HEK293T (cell line): Measurements from ENCODE around the gene NR2C2.

ENCODE experiments used
- ARNT ChIP-seq: fragments of 450-650 bp; IDR thresholded peaks from 2 replicates; pipeline ENCODE4 v1.6.1; 2017; ENCODE audit warnings: mild to moderate bottlenecking
- BHLHE40 ChIP-seq: fragments of 450-650 bp; IDR thresholded peaks from 2 replicates; pipeline ENCODE4 v1.6.1; 2016; ENCODE audit warnings: mild to moderate bottlenecking, moderate library complexity, borderline replicate concordance
- TARDBP ChIP-seq: fragments of 450-650 bp; IDR thresholded peaks from 2 replicates; pipeline ENCODE4 v1.6.1; 2016

- no peak for TF ChIP-seq ARNT
- no peak for TF ChIP-seq TARDBP
- TF ChIP-seq BHLHE40 = no peak
These were observed 67.4 kb downstream of the NR2C2 start for GRCh38 chr3:15014606-15015328.
